ENCODE data around the gene UBAC1.

DNA sequence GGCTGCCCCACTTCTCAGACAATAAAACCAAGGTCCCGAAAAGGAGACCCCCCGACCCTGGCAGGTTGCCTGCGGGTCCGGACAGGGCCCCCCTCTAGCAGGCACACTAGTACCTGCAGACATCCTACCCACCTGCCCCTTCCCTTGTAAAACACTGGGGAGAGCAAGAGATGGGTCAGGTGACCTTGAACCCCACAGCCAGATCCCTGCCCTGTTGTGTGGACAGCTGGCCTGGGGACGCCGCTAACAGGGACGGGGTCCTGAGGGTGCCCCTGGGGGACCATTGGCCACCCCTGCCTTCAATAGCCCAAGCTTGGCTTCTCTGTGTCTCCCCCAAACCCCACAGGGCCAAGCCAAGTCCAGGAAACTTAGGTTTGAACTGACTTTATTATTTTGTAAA is 45.0 kb upstream of the UBAC1 start:
- TF ChIP-seq, protein P1, sequence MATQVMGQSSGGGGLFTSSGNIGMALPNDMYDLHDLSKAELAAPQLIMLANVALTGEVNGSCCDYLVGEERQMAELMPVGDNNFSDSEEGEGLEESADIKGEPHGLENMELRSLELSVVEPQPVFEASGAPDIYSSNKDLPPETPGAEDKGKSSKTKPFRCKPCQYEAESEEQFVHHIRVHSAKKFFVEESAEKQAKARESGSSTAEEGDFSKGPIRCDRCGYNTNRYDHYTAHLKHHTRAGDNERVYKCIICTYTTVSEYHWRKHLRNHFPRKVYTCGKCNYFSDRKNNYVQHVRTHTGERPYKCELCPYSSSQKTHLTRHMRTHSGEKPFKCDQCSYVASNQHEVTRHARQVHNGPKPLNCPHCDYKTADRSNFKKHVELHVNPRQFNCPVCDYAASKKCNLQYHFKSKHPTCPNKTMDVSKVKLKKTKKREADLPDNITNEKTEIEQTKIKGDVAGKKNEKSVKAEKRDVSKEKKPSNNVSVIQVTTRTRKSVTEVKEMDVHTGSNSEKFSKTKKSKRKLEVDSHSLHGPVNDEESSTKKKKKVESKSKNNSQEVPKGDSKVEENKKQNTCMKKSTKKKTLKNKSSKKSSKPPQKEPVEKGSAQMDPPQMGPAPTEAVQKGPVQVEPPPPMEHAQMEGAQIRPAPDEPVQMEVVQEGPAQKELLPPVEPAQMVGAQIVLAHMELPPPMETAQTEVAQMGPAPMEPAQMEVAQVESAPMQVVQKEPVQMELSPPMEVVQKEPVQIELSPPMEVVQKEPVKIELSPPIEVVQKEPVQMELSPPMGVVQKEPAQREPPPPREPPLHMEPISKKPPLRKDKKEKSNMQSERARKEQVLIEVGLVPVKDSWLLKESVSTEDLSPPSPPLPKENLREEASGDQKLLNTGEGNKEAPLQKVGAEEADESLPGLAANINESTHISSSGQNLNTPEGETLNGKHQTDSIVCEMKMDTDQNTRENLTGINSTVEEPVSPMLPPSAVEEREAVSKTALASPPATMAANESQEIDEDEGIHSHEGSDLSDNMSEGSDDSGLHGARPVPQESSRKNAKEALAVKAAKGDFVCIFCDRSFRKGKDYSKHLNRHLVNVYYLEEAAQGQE (IDR thresholded peaks at IDR 0.05; ENCODE audit: low read depth): no peak
- no peak for TF ChIP-seq NFIC (IDR thresholded peaks at IDR 0.05)
- no peak for TF ChIP-seq RAD21 (IDR thresholded peaks at IDR 0.05; ENCODE audit: low read depth)
- no peak for TF ChIP-seq TAF1 (IDR thresholded peaks at IDR 0.05; ENCODE audit: low read depth)
- TF ChIP-seq, protein P2, sequence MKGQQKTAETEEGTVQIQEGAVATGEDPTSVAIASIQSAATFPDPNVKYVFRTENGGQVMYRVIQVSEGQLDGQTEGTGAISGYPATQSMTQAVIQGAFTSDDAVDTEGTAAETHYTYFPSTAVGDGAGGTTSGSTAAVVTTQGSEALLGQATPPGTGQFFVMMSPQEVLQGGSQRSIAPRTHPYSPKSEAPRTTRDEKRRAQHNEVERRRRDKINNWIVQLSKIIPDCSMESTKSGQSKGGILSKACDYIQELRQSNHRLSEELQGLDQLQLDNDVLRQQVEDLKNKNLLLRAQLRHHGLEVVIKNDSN (IDR thresholded peaks at IDR 0.05): no peak
- TF ChIP-seq, protein P3, sequence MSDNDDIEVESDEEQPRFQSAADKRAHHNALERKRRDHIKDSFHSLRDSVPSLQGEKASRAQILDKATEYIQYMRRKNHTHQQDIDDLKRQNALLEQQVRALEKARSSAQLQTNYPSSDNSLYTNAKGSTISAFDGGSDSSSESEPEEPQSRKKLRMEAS (IDR thresholded peaks at IDR 0.05): no peak
- no peak for TF ChIP-seq CEBPB (IDR thresholded peaks at IDR 0.05)
- TF ChIP-seq ZBTB7A (IDR thresholded peaks at IDR 0.05; ENCODE audit: low read depth): no peak

All from Ishikawa (cell line).